K562 (cell line): ENCODE data around the gene TRMT44. TPM values are rescaled to one million over a fixed set of nuclear protein-coding genes. Genes with fewer than 3 reads are reported as not detected.
A peak's percentile ranks its signal among the peaks of the same experiment; 100 is the strongest.
"Not testable (repeated sequence)": the region's sequence is repeated elsewhere in the genome, so short reads cannot be mapped to it uniquely, and the experiment has no call there.

Experiments used
- ARNT ChIP-seq, 2 experiments: fragments of 450-650 bp; IDR thresholded peaks; 2 replicates each; pipeline ENCODE4 v1.6.1; 2016; ENCODE audit warnings: mild to moderate bottlenecking in 1 of 2
- ATF1 ChIP-seq, 2 experiments: fragments of 450-650 bp in 1 of 2; IDR thresholded peaks; 2 replicates each; pipeline ENCODE4 v1.6.1; 2016; ENCODE audit warnings: missing compliant biosample characterization in 1 of 2, missing genetic modification characterization in 1 of 2
- ATF7 ChIP-seq: fragments of 450-650 bp; IDR thresholded peaks from 2 replicates; pipeline ENCODE4 v1.7.1; 2014; ENCODE audit warnings: mild to moderate bottlenecking, moderate library complexity
- BRD9 ChIP-seq: fragments of 450-650 bp; IDR thresholded peaks from 2 replicates; pipeline ENCODE4 v1.6.1; 2018; ENCODE audit warnings: low read depth; ENCODE audit not compliant: partially characterized antibody
- CTBP1 ChIP-seq: fragments of 450-650 bp; IDR thresholded peaks from 2 replicates; pipeline ENCODE4 v1.6.1; 2016; ENCODE audit warnings: borderline replicate concordance
- DPF2 ChIP-seq: fragments of 450-650 bp; IDR thresholded peaks from 2 replicates; pipeline ENCODE4 v1.6.1; 2016
- ESRRA ChIP-seq: fragments of 450-650 bp; IDR thresholded peaks from 2 replicates; pipeline ENCODE4 v1.6.1; 2014; ENCODE audit warnings: low read depth, mild to moderate bottlenecking, moderate library complexity, borderline replicate concordance
- ETV1 ChIP-seq: fragments of 450-650 bp; conservative IDR thresholded peaks from 2 replicates; pipeline ENCODE4 v1.6.1; 2016; ENCODE audit warnings: missing genetic modification characterization, control low read depth, low read depth, missing compliant biosample characterization
- FOXK2 ChIP-seq, 2 experiments: fragments of 450-650 bp; IDR thresholded peaks in 1 of 2; conservative IDR thresholded peaks in 1 of 2; 2 replicates each; pipeline ENCODE4 v1.6.1; 2016; ENCODE audit warnings: low read depth in 2 of 2, mild to moderate bottlenecking in 1 of 2
- HDAC1 ChIP-seq, 2 experiments: fragments of 450-650 bp; IDR thresholded peaks; 2 replicates each; pipeline ENCODE4 v1.6.1; 2016 to 2017; ENCODE audit warnings: inconsistent platforms in 1 of 2, mild to moderate bottlenecking in 1 of 2, moderate library complexity in 1 of 2
- LEF1 ChIP-seq: fragments of 450-650 bp; IDR thresholded peaks from 2 replicates; pipeline ENCODE4 v1.6.1; 2016; ENCODE audit warnings: mild to moderate bottlenecking
- MAZ ChIP-seq, 2 experiments: fragments of 450-650 bp in 1 of 2; sonication (generic) in 1 of 2; formaldehyde crosslinking; IDR thresholded peaks in 1 of 2; conservative IDR thresholded peaks in 1 of 2; 2 replicates each; pipeline versions ENCODE4 v1.4.0 to v1.5.0; 2020; ENCODE audit warnings: mild to moderate bottlenecking in 1 of 2, missing genetic modification reagents in 1 of 2
- MTA1 ChIP-seq: fragments of 450-650 bp; IDR thresholded peaks from 2 replicates; pipeline ENCODE4 v1.6.1; 2017; ENCODE audit warnings: borderline replicate concordance
- NR2C1 ChIP-seq, 2 experiments: fragments of 450-650 bp; IDR thresholded peaks; 2 replicates each; pipeline ENCODE4 v1.6.1; 2017; ENCODE audit warnings: mild to moderate bottlenecking in 2 of 2, antibody characterized with exemption in 1 of 2, inconsistent platforms in 1 of 2, missing compliant biosample characterization in 1 of 2, missing genetic modification characterization in 1 of 2
- RAD21 ChIP-seq, 2 experiments: fragments of 250-450 bp in 1 of 2; fragments of 450-650 bp in 1 of 2; sonication (Bioruptor Pico) in 1 of 2; formaldehyde crosslinking in 1 of 2; IDR thresholded peaks in 1 of 2; conservative IDR thresholded peaks in 1 of 2; 2 replicates each; pipeline versions ENCODE4 v1.4.0 to v1.8.0; 2020 to 2022; ENCODE audit warnings: mild to moderate bottlenecking in 2 of 2, moderate library complexity in 1 of 2
- SMAD4 ChIP-seq: fragments of 250-450 bp; sonication (Bioruptor Pico); conservative IDR thresholded peaks from 2 replicates; pipeline ENCODE4 v1.8.0; 2021; ENCODE audit warnings: inconsistent platforms, mild to moderate bottlenecking, moderate library complexity
- SMARCA4 ChIP-seq: fragments of 450-650 bp; IDR thresholded peaks from 2 replicates; pipeline ENCODE4 v1.6.1; 2016
- SOX6 ChIP-seq: fragments of 450-650 bp; IDR thresholded peaks from 2 replicates; pipeline ENCODE4 v1.6.1; 2014; ENCODE audit warnings: mild to moderate bottlenecking
- TCF3 ChIP-seq: sonication (generic); formaldehyde crosslinking; IDR thresholded peaks from 2 replicates; pipeline ENCODE4 v1.4.0; 2020; ENCODE audit warnings: mild to moderate bottlenecking, missing genetic modification reagents
- TRIM24 ChIP-seq, 2 experiments: fragments of 450-650 bp; IDR thresholded peaks; 2 replicates each; pipeline ENCODE4 v1.6.1; 2016
- ZEB2 ChIP-seq: fragments of 450-650 bp; IDR thresholded peaks from 2 replicates; pipeline ENCODE4 v1.6.1; 2016
- ZNF263 ChIP-seq: sonication (generic); formaldehyde crosslinking; IDR thresholded peaks from 2 replicates; pipeline ENCODE4 v1.8.0; 2022; ENCODE audit warnings: mild to moderate bottlenecking, missing genetic modification reagents, borderline replicate concordance
- polyA plus RNA-seq, 8 experiments: library from polyadenylated mRNA; depleted of rRNA in 4 of 8; stranded (reverse) in 5 of 8; unstranded in 3 of 8; fragments of >200 nt; fragmentation: Nextera tagmentation in 2 of 8; fragmentation: Illumina TruSeq in 1 of 8; extraction: Ambion mirVana in 2 of 8; extraction: Trizol in 1 of 8; gene quantifications; 2 replicates each; pipeline versions ENCODE4 v1.2.1 to v1.2.3, GENCODE V29; 2011 to 2014; ENCODE audit warnings: inconsistent platforms in 1 of 8, missing spikeins in 1 of 8
- total RNA-seq, 7 experiments: library from RNA; depleted of rRNA in 6 of 7; stranded (reverse); fragments of >200 nt in 6 of 7; fragmentation: Illumina TruSeq in 2 of 7; extraction: Trizol in 2 of 7; gene quantifications; 2 replicates each; pipeline versions ENCODE4 v1.2.1 to v1.2.3, GENCODE V29; 2011 to 2021; ENCODE audit warnings: low replicate concordance in 1 of 7
- TF ChIP-seq, protein P1 (sequence below), 2 experiments: fragments of 450-650 bp; IDR thresholded peaks; 2 replicates each; pipeline ENCODE4 v1.6.1; 2018; ENCODE audit warnings: mild to moderate bottlenecking in 2 of 2, low read depth in 1 of 2; ENCODE audit not compliant: partially characterized antibody in 2 of 2
- TF ChIP-seq, protein P2 (sequence below): fragments of 450-650 bp; IDR thresholded peaks from 2 replicates; pipeline ENCODE4 v1.6.1; 2016

Gene TRMT44
- total and polyA plus RNA-seq, 9 of the 15 experiments (the other 6 are each of a cell fraction or from before 2014, with no cell fraction given), result 1.2 to 18.6 (median 10.0) TPM

DNA sequence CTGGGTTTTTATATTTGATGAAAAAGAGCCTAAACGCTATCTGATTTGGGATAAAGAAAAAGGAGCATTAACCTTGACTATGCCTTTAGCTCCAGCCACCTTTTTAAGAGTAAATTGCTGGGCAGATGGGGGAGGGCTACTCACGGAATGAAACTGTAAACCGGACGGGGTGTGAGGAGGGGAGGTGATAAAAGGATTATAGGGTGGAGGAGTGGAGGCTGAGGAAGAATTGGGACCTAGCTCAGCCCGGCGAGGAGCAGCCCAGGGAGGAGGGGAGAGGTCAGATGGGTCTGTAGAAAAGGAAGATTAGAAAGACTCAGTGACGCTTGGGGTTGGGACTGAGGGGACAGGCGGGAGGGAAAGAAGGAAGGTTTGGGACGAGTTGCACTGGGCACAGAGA is 46.1 kb downstream of the TRMT44 start (continued):
- TF ChIP-seq NR2C1 (IDR thresholded peaks at IDR 0.05); ATF1 (CRISPR knock-in tag; IDR thresholded peaks at IDR 0.05): not testable (repeated sequence)
- 0 out of 2 replicates have a peak, but pooled peaks have one; percentile 13 for TF ChIP-seq NR2C1 (tag; IDR thresholded peaks at IDR 0.05)
- TF ChIP-seq ATF1 (tag; IDR thresholded peaks at IDR 0.05), result 0 out of 2 replicates have a peak, but pooled peaks have one; percentile 12
- peak; percentile 74 for TF ChIP-seq SMARCA4
- TF ChIP-seq DPF2, result peak; percentile 84
- peak; percentile 45; the same call in 1 of the 2 replicates for TF ChIP-seq MTA1
- peak; percentile 29; the same call in 1 of the 2 replicates for TF ChIP-seq ATF7
- peak in 1 of 2 experiments; percentile 6; a peak in 1 of 4 replicates for TF ChIP-seq RAD21 (CRISPR knock-in tag; conservative IDR thresholded peaks at IDR 0.05 in 1 of 2, IDR thresholded peaks at IDR 0.05 in 1 of 2)
- peak; percentile 46 for TF ChIP-seq SMAD4 (CRISPR knock-in tag)
- peak; percentile 93 for TF ChIP-seq ZNF263 (CRISPR knock-in tag)
- TF ChIP-seq, protein P1, sequence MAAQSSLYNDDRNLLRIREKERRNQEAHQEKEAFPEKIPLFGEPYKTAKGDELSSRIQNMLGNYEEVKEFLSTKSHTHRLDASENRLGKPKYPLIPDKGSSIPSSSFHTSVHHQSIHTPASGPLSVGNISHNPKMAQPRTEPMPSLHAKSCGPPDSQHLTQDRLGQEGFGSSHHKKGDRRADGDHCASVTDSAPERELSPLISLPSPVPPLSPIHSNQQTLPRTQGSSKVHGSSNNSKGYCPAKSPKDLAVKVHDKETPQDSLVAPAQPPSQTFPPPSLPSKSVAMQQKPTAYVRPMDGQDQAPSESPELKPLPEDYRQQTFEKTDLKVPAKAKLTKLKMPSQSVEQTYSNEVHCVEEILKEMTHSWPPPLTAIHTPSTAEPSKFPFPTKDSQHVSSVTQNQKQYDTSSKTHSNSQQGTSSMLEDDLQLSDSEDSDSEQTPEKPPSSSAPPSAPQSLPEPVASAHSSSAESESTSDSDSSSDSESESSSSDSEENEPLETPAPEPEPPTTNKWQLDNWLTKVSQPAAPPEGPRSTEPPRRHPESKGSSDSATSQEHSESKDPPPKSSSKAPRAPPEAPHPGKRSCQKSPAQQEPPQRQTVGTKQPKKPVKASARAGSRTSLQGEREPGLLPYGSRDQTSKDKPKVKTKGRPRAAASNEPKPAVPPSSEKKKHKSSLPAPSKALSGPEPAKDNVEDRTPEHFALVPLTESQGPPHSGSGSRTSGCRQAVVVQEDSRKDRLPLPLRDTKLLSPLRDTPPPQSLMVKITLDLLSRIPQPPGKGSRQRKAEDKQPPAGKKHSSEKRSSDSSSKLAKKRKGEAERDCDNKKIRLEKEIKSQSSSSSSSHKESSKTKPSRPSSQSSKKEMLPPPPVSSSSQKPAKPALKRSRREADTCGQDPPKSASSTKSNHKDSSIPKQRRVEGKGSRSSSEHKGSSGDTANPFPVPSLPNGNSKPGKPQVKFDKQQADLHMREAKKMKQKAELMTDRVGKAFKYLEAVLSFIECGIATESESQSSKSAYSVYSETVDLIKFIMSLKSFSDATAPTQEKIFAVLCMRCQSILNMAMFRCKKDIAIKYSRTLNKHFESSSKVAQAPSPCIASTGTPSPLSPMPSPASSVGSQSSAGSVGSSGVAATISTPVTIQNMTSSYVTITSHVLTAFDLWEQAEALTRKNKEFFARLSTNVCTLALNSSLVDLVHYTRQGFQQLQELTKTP (IDR thresholded peaks at IDR 0.05; ENCODE audit: low read depth in 1 of 2, partially characterized antibody in 2 of 2), result peak in 1 of 2 experiments; percentile 71
- TF ChIP-seq TRIM24 (IDR thresholded peaks at IDR 0.05), result peak in 1 of 2 experiments; percentile 62; a peak in 1 of 4 replicates
- TF ChIP-seq TCF3 (CRISPR knock-in tag), result peak; percentile 37; the same call in 1 of the 2 replicates
- TF ChIP-seq, protein P2, sequence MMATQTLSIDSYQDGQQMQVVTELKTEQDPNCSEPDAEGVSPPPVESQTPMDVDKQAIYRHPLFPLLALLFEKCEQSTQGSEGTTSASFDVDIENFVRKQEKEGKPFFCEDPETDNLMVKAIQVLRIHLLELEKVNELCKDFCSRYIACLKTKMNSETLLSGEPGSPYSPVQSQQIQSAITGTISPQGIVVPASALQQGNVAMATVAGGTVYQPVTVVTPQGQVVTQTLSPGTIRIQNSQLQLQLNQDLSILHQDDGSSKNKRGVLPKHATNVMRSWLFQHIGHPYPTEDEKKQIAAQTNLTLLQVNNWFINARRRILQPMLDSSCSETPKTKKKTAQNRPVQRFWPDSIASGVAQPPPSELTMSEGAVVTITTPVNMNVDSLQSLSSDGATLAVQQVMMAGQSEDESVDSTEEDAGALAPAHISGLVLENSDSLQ, result 0 out of 2 replicates have a peak, but pooled peaks have one; percentile 22
- TF ChIP-seq SOX6, result peak; percentile 67
- 0 out of 2 replicates have a peak, but pooled peaks have one; percentile 47 for TF ChIP-seq LEF1
- peak; percentile 70; the same call in 1 of the 2 replicates for TF ChIP-seq CTBP1
- TF ChIP-seq HDAC1 (IDR thresholded peaks at IDR 0.05), result peak in 1 of 2 experiments; percentile 67; a peak in 2 of 4 replicates
- 0 out of 4 replicates have a peak, but pooled peaks of 1 of the 2 experiments have one; percentile 49 for TF ChIP-seq ARNT (IDR thresholded peaks at IDR 0.05)
- TF ChIP-seq FOXK2 (conservative IDR thresholded peaks at IDR 0.05 in 1 of 2, IDR thresholded peaks at IDR 0.05 in 1 of 2; ENCODE audit: low read depth in 2 of 2), result 0 out of 4 replicates have a peak, but pooled peaks of 1 of the 2 experiments have one; percentile 3
- TF ChIP-seq ZEB2, result peak; percentile 52; the same call in 1 of the 2 replicates
- TF ChIP-seq BRD9, result peak; percentile 35
- TF ChIP-seq MAZ (CRISPR knock-in tag; conservative IDR thresholded peaks at IDR 0.05 in 1 of 2, IDR thresholded peaks at IDR 0.05 in 1 of 2), result 0 out of 4 replicates have a peak, but pooled peaks of 1 of the 2 experiments have one; percentile 24
- TF ChIP-seq ESRRA, result 0 out of 2 replicates have a peak, but pooled peaks have one; percentile 34
- TF ChIP-seq ETV1 (tag), result peak; percentile 61
